Dedifferentiated amniotic fluid mesenchymal stem cell (primary cell): ENCODE data around the gene GPC6.

Source experiments
- DNase-seq: peaks from one replicate; pipeline ENCODE4 v3.0.0-alpha.2; 2016; ENCODE audit errors: extremely low spot score

GPC6 gene

GRCh38 chr13:93680329-93680728, 453.7 kb downstream of the GPC6 start:
- DNase-seq, result no peak

GRCh38 chr13:93685900-93686299, 459.3 kb downstream of the GPC6 start:
- no peak for DNase-seq

GRCh38 chr13:93686399-93686798, 459.8 kb downstream of the GPC6 start:
- DNase-seq, result no peak

GRCh38 chr13:93687261-93687660, 460.7 kb downstream of the GPC6 start:
- no peak for DNase-seq

- no peak for DNase-seq
Measured at GRCh38 chr13:93689333-93689732, 462.7 kb downstream of the GPC6 start.

- peak; percentile 36 for DNase-seq
Measured at GRCh38 chr13:93690139-93690538, 463.5 kb downstream of the GPC6 start.

GRCh38 chr13:93698016-93698613, 471.5 kb downstream of the GPC6 start:
- no peak for DNase-seq

- peak; percentile 47 for DNase-seq
Measured at GRCh38 chr13:93700115-93700514, 473.5 kb downstream of the GPC6 start.

GRCh38 chr13:93708308-93709075, 481.9 kb downstream of the GPC6 start:
- DNase-seq, result no peak

GRCh38 chr13:93709506-93710244, 483.1 kb downstream of the GPC6 start:
- DNase-seq, result no peak

- DNase-seq, result no peak
Measured at GRCh38 chr13:93714171-93714570, 487.6 kb downstream of the GPC6 start.

GRCh38 chr13:93715866-93716265, 489.3 kb downstream of the GPC6 start:
- no peak for DNase-seq

- no peak for DNase-seq
Measured at GRCh38 chr13:93716623-93717022, 490.0 kb downstream of the GPC6 start.

GRCh38 chr13:93721483-93721882, 494.9 kb downstream of the GPC6 start:
- no peak for DNase-seq

- no peak for DNase-seq
Measured at GRCh38 chr13:93723316-93723715, 496.7 kb downstream of the GPC6 start.

- no peak for DNase-seq
Measured at GRCh38 chr13:93724187-93724586, 497.6 kb downstream of the GPC6 start.

GRCh38 chr13:93726173-93726957, 499.8 kb downstream of the GPC6 start:
- DNase-seq, result no peak

- DNase-seq, result no peak
Measured at GRCh38 chr13:93727211-93728141, 500.9 kb downstream of the GPC6 start.

- no peak for DNase-seq
Measured at GRCh38 chr13:93729383-93729782, 502.8 kb downstream of the GPC6 start.

- DNase-seq, result peak; percentile 31
Measured at GRCh38 chr13:93730780-93731179, 504.2 kb downstream of the GPC6 start.

- no peak for DNase-seq
Measured at GRCh38 chr13:93732186-93732585, 505.6 kb downstream of the GPC6 start.
